Stimulated activated CD4-positive, alpha-beta T cell treated with anti-CD3 and anti-CD28 coated beads, Interleukin-15, amount 100 ng/mL, for 1 hour (primary cell): ENCODE measurements around the gene CDHR3.

Experiments
- DNase-seq, 2 donors: peaks; one replicate each; pipeline ENCODE4 v3.0.0-alpha.2; 2020; ENCODE audit warnings: low read depth in 1 of 2, low spot score in 1 of 2

The CDHR3 gene

DNA sequence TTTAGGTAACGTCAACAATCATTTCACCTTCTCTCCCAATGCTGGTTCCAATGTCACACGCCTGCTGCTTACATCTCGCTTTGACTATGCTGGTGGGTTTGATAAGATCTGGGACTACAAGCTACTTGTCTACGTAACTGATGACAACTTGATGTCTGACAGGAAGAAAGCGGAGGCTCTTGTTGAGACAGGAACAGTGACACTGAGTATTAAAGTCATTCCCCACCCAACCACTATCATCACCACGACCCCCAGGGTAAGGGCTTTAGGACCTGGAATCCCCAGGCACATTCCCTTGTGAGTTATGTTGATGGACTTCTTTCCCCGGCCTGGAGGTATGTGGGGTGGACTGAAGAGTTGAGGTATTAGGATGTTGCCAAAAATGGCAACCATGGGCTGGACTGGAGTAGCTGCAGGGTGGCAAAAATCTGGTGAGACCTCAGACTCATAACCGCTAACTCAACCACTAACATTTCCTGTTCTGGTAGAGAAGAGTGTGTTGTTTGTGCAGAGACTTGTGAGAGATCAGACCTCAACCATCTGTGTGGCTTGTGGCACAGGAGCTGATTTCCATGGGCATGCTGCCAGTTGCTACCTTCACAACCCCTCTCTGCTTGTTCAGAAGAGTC is 59.2 kb downstream of the CDHR3 start:
- peak in 1 of 2 donors; percentile 40 for DNase-seq

DNA sequence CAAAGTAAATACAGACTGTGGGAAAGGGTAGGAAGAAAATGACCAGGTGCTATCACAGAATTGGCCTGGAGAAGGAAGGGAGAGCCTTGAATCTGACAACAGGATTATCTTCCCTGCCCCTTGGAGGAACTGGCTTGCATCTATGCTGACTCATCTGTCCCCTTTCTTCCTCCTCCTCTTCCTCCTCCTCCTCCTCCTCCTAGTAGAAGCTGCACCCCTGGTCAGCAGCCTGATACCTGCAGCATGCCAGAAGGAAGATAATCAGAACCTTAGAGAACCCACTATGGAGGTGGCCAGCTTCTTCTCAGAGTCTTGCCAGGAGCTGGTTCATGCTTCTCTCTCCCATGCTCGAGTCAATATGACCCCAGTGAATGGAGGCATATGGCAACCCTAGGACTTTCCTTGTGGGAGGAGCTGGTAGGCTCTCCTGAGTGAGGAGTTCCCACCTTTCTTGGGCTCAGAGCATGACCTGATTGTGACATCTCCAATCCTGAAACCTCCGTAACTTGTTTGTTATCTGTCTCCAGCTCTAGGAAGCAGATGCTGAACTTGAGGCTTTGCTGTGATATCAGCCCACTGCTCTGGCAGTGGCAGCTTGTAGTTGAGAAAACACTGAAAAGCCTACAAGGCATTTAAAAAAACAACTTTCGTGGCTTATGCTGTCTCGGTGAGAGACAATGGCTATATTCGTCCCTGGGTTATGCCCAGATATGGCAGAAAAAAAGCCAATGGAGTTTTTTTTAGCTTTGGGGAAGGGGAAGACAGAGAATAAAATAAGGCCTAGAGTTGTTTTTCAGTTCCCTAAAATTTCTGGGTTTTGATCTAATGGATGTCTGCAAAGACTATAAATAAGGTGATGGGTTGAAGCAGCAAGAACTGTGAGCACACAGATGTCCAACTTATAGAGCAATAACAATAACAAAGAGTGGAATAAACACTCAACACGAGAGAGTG is 60.6 kb downstream of the CDHR3 start:
- DNase-seq, result no peak

DNA sequence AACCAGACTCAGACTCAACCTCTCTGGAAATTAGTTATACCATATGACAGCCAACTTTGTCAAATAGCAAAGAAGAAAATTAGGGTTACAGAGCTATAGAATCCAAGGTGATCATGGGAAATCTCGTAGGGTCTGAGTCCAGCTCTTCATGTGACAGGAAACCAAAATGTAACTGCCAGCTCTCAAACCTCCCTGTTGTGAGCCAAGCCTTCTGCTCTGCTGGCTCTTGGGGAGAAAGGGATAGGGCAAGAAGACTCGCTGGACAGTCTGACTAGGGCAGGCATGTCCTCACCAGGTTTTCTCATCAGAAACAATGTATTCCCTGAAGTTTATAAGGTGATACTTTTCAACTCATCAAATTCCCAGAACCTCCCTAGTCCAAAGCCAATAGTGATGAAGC is 63.0 kb downstream of the CDHR3 start:
- DNase-seq, result no peak

DNA sequence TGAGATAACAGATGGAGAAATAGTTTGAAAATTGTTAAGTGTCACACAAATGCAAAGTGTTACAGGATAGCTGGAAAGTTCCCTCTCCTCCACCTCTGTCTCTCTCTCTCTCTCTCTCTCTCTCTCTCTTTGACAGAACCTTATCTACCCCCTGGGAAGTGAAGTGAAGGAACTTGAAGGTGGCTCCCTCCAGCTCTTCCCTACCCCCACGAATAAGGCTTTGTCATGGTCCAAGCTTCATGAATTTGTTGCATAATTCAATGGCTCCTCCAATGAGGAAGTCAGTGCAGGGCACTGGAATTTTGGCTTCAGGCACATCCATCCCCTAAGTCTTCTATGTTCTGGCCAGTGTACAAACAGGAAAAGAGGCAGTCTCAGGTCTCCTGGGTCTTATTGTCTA is 66.4 kb downstream of the CDHR3 start:
- DNase-seq, result no peak

DNA sequence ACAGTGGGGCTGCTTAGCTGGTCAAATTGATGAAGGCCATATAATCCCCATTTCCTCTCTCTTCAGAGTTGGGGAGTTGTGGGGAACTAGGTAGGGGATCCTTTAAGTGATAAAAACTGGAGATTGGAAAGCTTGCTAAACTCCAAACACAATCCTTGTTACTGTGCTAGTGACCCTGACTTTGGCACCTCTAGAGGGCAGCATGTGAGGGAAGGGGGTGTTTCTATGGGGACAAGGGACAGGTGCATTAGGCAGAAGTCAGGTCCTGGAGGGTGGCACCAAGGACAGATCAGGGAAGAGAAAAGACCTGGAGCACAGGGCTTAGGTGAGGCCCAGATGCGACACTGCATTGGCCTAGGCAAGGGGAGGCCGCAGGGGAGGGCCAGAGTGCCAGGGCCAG is 66.9 kb downstream of the CDHR3 start:
- no peak for DNase-seq

DNA sequence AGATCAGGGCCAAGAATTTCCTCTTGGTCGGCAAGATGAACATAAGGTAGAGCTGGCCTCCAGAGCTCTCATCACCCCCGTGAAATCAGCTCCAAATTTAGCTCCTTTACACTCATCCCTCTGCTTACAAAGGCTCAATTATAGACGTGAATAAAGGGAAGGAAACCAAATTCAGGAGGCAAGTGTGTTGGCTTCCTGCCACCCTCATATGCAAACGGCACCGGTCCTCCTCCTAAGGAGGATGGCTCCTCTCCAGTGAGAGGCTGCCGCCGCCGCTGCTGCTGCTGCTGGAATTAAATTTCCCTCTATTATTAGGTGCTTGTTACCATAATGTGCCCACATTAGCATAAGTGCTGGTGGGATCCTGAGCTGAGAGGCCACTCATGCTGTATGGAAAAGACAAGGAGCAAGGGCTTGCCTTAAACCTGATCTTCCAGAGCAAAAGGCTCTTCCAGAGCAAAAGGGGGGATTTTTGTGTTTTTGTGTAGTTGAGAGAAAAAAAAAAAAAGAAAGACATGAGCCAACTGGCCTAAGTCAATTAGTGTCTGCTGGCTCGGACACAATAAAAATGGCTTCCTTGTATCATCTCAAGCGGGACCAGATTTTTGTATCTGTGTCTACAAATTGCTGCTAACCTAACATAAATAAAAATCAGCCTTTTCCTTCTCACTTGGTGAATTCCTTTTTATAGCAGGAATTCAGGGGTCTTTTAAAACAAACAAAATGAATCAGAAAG is 68.4 kb downstream of the CDHR3 start:
- no peak for DNase-seq

DNA sequence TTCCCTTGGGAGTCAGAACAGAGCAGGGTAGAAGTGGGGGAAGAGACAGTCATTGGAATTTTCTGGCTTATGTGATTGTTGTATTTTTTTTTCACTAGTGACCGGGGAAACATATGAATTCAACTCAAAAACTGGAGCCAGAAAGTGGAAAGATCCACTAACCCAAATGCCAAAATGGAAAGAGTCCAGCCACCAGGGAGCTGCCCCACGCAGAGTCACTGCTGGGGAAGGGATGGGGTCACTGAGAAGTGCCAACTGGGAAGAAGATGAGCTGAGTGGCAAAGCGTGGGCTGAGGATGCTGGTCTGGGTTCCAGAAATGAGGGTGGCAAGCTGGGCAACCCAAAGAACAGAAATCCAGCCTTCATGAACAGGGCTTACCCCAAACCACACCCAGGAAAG is 69.2 kb downstream of the CDHR3 start:
- no peak for DNase-seq

DNA sequence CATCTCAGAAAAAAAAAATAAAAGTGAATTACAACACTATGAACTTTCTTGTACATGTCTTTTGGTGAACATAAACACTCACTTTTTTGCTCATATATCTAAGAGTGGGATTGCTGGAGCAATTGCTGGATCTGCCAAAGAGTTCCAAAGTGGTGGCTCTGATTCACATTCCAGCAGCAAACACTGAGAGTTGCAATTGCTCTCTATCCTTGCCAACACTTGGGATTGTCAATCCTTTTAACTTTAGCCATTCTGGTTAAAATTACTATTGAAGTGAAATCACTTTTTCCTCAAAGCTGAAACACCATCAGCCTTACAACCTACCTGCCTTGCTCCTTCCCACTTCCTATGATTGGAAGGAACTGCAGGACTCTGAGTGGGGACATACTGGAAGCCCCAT is 70.7 kb downstream of the CDHR3 start:
- no peak for DNase-seq

DNA sequence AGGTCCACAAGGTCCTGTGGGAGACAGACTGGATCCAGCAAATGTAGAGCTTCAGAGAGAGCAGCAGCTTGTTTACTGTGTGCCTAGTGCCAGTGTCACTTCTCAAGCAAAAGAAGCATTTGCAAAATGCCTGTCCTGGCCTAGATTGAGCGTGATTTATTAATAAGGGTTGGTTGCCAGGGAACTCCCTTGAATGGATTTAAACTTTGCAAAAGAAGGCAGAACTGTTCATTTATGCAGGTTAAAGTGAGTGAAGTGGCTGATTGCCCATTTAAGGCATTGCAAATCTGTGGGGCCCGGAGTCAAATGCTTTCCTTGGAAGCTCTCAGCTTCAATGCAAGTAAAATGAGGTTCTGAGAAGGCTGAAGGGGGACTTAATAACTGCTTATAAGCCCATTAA is 71.3 kb downstream of the CDHR3 start:
- DNase-seq, result no peak

DNA sequence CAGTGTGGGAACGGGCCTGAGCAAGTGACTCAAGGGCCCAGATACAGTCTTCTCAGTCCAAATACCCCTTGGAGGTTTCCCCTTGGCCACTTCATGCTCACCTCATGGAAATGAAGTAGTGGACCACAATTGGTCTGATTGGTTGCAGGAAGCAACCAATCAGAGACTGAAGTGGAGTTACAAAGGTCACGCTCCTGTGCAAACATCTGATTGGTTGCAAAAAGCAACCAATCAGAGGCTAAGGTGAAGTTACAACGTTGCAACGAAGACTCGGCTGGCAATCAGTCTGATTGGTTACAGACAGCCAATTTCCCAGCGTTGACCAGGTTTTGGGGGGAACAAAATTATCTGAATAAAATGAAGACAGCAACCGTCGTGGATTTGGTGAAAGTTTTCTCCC is 72.5 kb downstream of the CDHR3 start:
- DNase-seq, result no peak

DNA sequence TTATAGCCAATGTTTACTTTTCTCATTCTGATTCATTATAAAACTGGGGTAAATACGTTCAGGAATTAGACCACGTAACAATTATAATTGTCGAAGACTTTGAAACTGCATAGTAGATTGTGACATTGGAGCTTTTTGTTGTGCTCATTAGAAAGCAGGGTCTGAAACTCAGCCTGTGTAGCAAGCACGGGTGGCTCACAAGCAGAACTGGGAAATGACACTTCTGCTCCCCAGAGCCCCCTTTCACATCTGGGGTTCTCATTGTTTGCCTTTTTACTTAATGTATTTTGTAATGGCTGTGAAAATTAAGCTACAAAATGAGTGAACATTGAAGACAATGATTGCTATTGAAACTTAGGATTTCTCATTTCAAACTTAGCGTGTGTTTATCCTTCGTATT is 72.9 kb downstream of the CDHR3 start:
- no peak for DNase-seq

DNA sequence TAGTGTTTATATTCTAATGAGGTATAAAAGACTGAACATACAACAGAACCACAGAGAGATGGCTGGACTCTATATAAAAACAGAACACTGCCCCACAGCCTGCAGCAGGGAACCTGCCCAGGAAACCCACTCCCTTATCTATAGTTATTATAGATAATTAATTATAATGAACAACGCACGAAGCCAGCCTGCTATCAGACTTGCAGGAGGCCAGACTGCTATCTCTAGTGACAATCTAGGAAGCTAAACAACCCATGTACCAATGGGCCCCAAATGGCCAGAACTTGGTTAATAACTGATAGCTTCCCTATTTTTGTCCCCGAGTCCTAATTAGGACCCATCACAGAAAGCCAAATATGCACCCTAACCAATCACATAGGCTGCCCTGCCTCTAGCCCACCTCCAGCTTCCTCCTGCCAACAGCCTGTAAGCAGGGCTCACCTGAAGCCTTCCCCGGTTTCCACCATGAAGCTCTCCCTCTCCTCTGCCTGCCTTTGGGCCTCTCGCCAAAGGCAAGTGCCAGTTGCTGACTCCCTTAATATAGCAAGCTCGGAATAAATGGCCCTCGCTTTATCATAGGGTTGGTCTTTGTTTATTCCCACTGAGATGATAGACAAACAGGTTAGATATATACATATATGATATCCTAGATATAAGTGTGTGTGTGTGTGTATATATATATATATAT is 74.6 kb downstream of the CDHR3 start:
- no peak for DNase-seq

DNA sequence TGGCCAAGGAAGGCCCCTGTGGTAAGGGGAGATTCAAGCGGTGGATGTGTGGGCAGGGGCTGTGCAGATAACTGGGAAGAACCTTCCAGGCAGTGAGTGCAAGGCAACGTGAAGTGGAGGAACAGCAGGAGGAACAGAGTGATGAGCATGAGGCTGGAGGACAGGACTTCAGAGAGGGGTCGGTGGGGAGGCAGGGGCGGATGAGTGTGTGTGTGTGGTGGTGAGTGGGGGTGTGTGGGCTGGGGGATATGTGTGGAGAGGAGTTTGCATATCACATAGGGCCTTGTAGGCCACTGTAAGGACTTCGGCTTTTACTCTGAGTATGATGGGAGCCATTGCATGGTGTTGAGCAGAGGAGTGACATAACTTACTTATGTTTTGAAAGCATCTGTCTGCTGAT is 75.2 kb downstream of the CDHR3 start:
- DNase-seq, result no peak

DNA sequence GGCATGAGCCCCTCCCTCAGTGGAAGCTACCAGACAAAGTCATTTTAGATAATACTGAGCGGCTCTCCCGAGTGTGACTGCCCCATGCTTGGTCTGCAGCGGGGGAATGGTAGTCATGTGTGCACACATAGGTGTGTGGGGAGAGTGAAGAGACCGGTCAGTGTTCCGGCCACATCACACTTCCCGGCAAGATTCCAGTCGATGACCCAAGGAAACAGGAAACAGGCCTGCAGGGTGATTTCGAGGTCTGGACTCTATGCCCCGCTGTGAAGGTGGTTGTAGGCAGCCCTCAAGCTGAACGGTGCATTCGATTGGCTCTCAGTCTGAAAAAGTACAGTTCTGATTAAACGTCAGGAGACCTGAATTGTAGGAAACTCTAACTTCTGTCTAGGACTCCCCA is 75.9 kb downstream of the CDHR3 start:
- DNase-seq, result no peak

DNA sequence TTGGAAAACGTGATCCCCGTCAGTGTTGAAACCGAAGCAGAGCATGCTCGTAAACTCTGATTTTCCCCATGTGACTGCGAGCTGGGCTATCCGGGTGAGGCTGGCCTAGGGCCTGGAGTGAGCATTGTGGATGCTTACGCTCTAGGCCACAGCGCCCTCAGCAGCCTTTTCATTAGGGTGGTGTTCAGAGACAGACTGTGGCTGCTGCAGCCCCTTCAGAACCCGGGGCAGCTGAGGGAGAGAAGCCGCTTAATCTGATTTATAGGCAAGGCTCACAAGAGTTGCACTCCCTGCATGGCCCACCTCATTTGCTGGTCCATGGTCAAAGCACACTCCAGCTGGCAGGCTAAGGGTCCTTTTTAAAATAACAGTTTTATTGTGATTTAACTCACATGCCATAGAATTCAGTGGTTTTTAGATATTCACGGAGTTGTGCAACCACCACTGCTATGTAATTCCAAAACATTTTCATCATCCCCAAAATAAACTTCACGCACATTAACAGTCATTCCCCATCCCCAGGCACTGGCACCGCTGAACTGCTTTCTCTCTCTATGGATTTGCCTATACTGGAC is 76.5 kb downstream of the CDHR3 start:
- DNase-seq, result no peak

DNA sequence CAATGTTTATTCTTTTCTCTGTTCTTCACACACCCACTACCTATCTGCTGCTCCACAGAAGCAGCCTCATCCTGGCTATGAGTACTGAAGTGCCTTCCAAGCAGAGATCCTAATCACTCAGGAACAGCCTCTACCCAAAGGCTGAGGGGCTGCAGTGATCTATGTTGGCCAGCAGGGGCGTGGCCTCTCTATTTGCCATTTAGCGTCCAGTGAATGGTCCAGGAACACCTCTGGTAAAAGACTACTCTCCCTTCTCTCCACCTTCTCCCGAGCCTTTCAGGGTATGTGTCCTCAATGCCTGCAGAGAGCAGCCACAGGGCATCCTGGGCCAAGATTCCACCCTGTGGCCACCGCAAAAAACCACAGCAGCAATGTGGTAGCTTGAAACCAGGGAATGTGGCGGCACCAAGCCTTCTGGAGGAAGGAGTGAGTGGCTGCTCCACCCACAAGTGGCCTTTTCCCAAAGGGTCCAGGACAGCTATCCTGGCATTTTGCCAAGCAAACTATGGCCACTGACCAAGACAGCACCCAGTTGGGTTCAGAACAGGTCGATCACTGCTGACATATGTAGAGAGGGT is 78.2 kb downstream of the CDHR3 start:
- DNase-seq, result no peak

DNA sequence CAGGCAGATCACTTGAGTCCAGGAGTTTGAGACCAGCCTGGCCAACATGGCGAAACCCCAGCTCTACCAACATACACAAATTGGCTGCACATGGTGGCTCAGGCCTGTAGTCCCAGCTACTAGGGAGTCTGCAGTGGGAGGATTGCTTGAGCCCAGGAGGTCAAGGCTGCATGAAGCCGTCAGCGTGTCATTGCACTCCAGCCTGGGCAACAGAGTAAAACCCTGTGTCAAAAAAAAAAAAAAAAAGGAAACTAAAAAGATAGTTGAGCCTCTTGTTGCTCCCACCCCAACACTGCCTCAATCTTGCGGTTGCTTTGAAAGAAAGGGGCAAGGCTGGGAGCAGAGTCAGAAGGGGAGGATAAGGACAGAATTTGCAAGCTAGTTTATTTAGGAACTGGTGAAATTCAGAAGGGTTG is 79.1 kb downstream of the CDHR3 start:
- no peak for DNase-seq

DNA sequence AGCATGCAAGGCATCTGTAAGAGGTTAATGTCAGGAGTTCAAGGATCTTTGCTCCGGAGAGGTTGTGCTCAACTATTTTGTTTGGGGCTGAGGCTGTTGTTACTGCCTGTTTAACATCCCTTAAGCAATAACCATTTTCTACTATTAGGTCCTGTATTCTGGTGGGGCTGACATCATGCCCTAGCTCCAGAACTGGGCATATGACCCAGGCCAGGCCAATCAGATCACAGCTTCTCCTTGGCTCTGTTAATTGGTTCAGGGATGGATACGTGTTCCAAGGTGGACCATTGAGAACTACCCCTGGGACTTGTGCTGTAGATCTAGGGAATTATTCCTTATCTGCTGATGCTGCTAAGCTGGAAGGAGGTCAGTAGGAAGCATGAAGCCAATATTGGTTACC is 82.1 kb downstream of the CDHR3 start:
- no peak for DNase-seq

DNA sequence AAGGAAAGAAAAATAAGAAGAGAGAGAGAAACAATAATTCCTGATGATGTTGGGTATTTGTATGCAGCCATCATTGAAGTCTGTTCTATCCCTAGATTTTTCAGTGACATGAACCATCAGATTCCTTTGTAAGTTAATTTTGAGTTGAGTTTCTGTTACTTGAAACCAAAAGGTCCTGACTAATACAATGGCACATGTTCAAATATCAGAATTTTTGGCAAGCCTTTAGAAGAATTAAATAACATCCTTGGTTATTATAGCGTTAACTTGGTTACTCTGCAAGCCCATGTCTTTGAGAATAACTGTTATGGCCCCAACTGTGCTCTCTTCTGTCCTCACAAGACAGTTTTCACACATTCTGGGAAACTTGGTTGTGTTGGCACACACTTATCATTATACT is 82.5 kb downstream of the CDHR3 start:
- DNase-seq, result no peak

DNA sequence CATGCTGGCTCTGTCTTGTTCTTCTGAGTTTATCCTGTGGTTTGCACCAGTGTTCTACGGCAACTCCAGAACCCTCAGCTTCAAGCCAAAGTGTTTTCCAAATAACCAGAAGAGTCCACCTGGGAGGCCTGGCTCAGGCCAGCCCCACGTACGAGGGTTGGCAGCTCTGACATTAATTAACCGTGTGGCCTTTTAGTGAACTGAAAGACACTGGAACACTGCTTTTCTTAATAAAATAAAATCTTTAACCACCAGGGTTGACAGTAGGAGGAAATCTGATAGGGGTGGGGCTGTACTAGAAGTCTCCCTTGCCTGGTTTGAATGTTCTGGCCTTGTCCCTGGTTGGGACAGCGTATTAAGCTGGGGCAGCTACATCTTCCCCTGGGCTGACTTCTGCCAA is 84.1 kb downstream of the CDHR3 start:
- no peak for DNase-seq
